Liver (tissue), 3 donors: Measurements from ENCODE around the gene C1QL4.

Experiments used
- CTCF ChIP-seq: fragments of 150-350 bp; IDR thresholded peaks from 2 replicates; pipeline ENCODE4 v1.5.1; 2017; ENCODE audit warnings: improper control_type of control experiment, low read depth, low read length; ENCODE audit not compliant: missing input control
- GABPA ChIP-seq, 2 donors: IDR thresholded peaks in 1 of 2; conservative IDR thresholded peaks in 1 of 2; 2 replicates each; pipeline ENCODE4 v1.6.1; 2016; ENCODE audit warnings: antibody characterized with exemption in 2 of 2, mild to moderate bottlenecking in 1 of 2, moderate library complexity in 1 of 2
- SP1 ChIP-seq: IDR thresholded peaks from 2 replicates; pipeline ENCODE4 v1.6.1; 2018; ENCODE audit warnings: antibody characterized with exemption, mild to moderate bottlenecking
- donor health status: healthy.
- donor health status: healthy.

- TF ChIP-seq GABPA (IDR thresholded peaks at IDR 0.05 in 1 of 2, conservative IDR thresholded peaks at IDR 0.05 in 1 of 2) (no peak), CTCF (no peak), SP1 (no peak)
These were observed 11.4 kb downstream of the C1QL4 start for GRCh38 chr12:49325606-49326005.
